HepG2 (cell line): ENCODE results near the gene SPAG9. TPM values are rescaled to one million over a fixed set of nuclear protein-coding genes. Genes with fewer than 3 reads are reported as not detected.

Source experiments
- ARID3A ChIP-seq: IDR thresholded peaks from 2 replicates; pipeline ENCODE4 v1.6.1; 2012; ENCODE audit warnings: low read depth, low read length, improper control_type of control experiment
- DNMT1 ChIP-seq: sonication (generic); formaldehyde crosslinking; IDR thresholded peaks from 2 replicates; pipeline ENCODE4 v1.5.1; 2020; ENCODE audit warnings: mild to moderate bottlenecking, missing genetic modification reagents
- ESRRA ChIP-seq: sonication (generic); formaldehyde crosslinking; IDR thresholded peaks from 2 replicates; pipeline ENCODE4 v1.5.1; 2020; ENCODE audit warnings: mild to moderate bottlenecking, low read depth, missing genetic modification reagents
- FOXA1 ChIP-seq, 2 experiments: fragments of 450-650 bp in 1 of 2; sonication (generic) in 1 of 2; formaldehyde crosslinking in 1 of 2; IDR thresholded peaks; 2 replicates each; pipeline versions ENCODE4 v1.4.0 to v1.6.1; 2016 to 2020; ENCODE audit warnings: missing genetic modification reagents in 1 of 2
- MATR3 ChIP-seq: sonication (generic); formaldehyde crosslinking; IDR thresholded peaks from 2 replicates; pipeline ENCODE4 v1.4.0; 2020; ENCODE audit warnings: missing genetic modification reagents
- POLR2AphosphoS5 ChIP-seq: IDR thresholded peaks from 2 replicates; pipeline ENCODE4 v1.6.1; 2012; ENCODE audit warnings: low read depth, low read length
- RERE ChIP-seq: IDR thresholded peaks from 2 replicates; pipeline ENCODE4 v1.6.1; 2016; ENCODE audit warnings: low read depth, missing genetic modification reagents, missing compliant biosample characterization
- RXRA ChIP-seq: sonication (generic); formaldehyde crosslinking; IDR thresholded peaks from 2 replicates; pipeline ENCODE4 v1.5.1; 2020; ENCODE audit warnings: missing genetic modification reagents
- ZNF224 ChIP-seq: sonication (generic); formaldehyde crosslinking; IDR thresholded peaks from 2 replicates; pipeline ENCODE4 v1.5.0; 2020; ENCODE audit warnings: mild to moderate bottlenecking, missing genetic modification reagents
- ZNF274 ChIP-seq: sonication (generic); formaldehyde crosslinking; IDR thresholded peaks from 2 replicates; pipeline ENCODE4 v1.5.1; 2020; ENCODE audit warnings: mild to moderate bottlenecking, missing genetic modification reagents
- ZNF562 ChIP-seq: sonication (generic); formaldehyde crosslinking; IDR thresholded peaks from 2 replicates; pipeline ENCODE4 v1.8.0; 2022; ENCODE audit warnings: missing genetic modification reagents, borderline replicate concordance
- ZNF775 ChIP-seq: sonication (generic); formaldehyde crosslinking; IDR thresholded peaks from 2 replicates; pipeline ENCODE4 v1.4.0; 2020; ENCODE audit warnings: missing genetic modification reagents, mild to moderate bottlenecking, moderate library complexity, borderline replicate concordance
- polyA plus RNA-seq, 8 experiments: library from polyadenylated mRNA; depleted of rRNA in 3 of 8; stranded (reverse) in 7 of 8; unstranded in 1 of 8; fragments of >200 nt; fragmentation: Illumina TruSeq in 4 of 8; extraction: Trizol in 4 of 8; gene quantifications; 2 replicates each; pipeline versions ENCODE4 v1.2.1 to v1.2.3, GENCODE V29; 2011 to 2016; ENCODE audit warnings: low read depth in 4 of 8, missing spikeins in 1 of 8, mixed read lengths in 1 of 8; ENCODE audit not compliant: insufficient read depth in 1 of 8
- total RNA-seq, 5 experiments: library from RNA; depleted of rRNA; stranded (reverse); fragments of >200 nt; fragmentation: Illumina TruSeq; extraction: Trizol; gene quantifications; 2 replicates each; pipeline ENCODE4 v1.2.3, GENCODE V29; 2016; ENCODE audit warnings: low read depth in 1 of 5
- TF ChIP-seq, protein P1 (sequence below): sonication (generic); formaldehyde crosslinking; IDR thresholded peaks from 2 replicates; pipeline ENCODE4 v1.5.1; 2020; ENCODE audit warnings: mild to moderate bottlenecking, missing genetic modification reagents
- TF ChIP-seq, protein P2 (sequence below): sonication (generic); formaldehyde crosslinking; IDR thresholded peaks from 2 replicates; pipeline ENCODE4 v1.4.0; 2020; ENCODE audit warnings: missing genetic modification reagents
- TF ChIP-seq, protein P3 (sequence below), 2 experiments: fragments of 450-650 bp in 1 of 2; sonication (generic) in 1 of 2; formaldehyde crosslinking; IDR thresholded peaks; 2 replicates each; pipeline versions ENCODE4 v1.5.0 to v1.8.0; 2020 to 2022; ENCODE audit warnings: mild to moderate bottlenecking in 1 of 2, missing genetic modification reagents in 1 of 2

Gene SPAG9
- total and polyA plus RNA-seq, 2 of the 13 experiments (the other 11 are each of a cell fraction or from before 2014, with no cell fraction given): 43.2 to 78.6 TPM

DNA sequence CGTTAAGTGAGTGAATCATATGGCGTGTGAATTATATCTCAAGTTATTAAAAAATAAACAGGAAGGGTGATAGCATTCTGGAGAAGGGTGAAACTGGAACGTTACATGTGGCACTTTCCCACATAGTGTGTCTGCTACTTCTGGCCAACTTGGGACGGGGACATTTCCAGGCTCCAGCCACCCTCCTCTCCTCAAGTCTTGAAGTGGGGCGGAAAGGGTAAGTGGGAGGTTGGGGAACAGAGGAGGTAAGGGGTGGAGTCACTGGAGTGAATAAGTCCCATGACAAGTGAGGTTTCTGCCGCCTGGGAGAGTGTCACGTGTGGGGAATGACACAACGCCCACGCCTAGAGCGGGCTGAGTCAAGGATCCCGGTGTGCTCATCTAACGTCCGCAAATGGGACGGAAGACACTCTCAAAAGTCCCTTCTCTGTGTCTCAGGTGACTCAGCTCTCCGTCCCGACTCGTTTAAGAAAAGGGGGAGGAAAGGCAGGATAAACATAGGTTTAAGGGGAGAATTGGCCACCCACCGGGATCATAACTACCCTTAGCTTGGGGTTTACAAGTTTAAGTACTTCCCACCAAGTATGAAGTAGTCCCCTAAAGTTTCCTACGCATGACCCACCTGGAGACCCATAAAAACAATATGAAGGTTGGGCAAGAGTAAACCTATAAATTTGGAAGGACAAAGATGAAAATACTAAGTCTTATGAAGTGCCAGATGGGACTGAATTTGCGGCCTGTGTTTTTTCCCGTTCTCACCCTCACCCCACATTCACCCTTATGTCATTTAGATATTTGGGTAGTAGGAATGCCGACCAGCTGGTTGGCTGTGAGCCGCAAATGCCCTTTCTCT, 1.2 kb upstream of the SPAG9 start (continued):
- no peak for TF ChIP-seq ZNF274 (CRISPR knock-in tag)
- no peak for TF ChIP-seq ZNF224 (CRISPR knock-in tag)
- peak; percentile 49; the same call in 1 of the 2 replicates for TF ChIP-seq RERE (CRISPR knock-in tag)
- TF ChIP-seq, protein P1, sequence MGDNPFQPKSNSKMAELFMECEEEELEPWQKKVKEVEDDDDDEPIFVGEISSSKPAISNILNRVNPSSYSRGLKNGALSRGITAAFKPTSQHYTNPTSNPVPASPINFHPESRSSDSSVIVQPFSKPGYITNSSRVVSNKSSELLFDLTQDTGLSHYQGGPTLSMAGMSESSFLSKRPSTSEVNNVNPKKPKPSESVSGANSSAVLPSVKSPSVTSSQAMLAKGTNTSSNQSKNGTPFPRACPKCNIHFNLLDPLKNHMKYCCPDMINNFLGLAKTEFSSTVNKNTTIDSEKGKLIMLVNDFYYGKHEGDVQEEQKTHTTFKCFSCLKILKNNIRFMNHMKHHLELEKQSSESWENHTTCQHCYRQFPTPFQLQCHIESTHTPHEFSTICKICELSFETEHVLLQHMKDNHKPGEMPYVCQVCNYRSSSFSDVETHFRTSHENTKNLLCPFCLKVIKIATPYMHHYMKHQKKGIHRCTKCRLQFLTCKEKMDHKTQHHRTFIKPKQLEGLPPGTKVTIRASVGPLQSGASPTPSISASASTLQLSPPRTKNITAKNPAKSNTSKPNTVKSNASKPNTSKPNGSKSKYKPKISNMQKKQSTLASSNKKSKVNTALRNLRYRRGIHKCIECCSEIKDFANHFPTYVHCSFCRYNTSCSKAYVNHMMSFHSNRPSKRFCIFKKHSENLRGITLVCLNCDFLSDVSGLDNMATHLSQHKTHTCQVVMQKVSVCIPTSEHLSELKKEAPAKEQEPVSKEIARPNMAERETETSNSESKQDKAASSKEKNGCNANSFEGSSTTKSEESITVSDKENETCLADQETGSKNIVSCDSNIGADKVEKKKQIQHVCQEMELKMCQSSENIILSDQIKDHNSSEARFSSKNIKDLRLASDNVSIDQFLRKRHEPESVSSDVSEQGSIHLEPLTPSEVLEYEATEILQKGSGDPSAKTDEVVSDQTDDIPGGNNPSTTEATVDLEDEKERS: peak; percentile 54; the same call in 1 of the 2 replicates
- no peak for TF ChIP-seq ZNF562 (CRISPR knock-in tag)
- TF ChIP-seq ESRRA (CRISPR knock-in tag): no peak
- TF ChIP-seq ARID3A: no peak
- no peak for TF ChIP-seq MATR3
- peak; percentile 69 for TF ChIP-seq POLR2AphosphoS5
- no peak for TF ChIP-seq FOXA1 (IDR thresholded peaks at IDR 0.05)
- TF ChIP-seq FOXA1 (CRISPR knock-in tag; IDR thresholded peaks at IDR 0.05): 0 out of 2 replicates have a peak, but pooled peaks have one; percentile 24
- TF ChIP-seq, protein P2, sequence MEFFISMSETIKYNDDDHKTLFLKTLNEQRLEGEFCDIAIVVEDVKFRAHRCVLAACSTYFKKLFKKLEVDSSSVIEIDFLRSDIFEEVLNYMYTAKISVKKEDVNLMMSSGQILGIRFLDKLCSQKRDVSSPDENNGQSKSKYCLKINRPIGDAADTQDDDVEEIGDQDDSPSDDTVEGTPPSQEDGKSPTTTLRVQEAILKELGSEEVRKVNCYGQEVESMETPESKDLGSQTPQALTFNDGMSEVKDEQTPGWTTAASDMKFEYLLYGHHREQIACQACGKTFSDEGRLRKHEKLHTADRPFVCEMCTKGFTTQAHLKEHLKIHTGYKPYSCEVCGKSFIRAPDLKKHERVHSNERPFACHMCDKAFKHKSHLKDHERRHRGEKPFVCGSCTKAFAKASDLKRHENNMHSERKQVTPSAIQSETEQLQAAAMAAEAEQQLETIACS: no peak
- TF ChIP-seq RXRA (CRISPR knock-in tag): 0 out of 2 replicates have a peak, but pooled peaks have one; percentile 28
- TF ChIP-seq, protein P3, sequence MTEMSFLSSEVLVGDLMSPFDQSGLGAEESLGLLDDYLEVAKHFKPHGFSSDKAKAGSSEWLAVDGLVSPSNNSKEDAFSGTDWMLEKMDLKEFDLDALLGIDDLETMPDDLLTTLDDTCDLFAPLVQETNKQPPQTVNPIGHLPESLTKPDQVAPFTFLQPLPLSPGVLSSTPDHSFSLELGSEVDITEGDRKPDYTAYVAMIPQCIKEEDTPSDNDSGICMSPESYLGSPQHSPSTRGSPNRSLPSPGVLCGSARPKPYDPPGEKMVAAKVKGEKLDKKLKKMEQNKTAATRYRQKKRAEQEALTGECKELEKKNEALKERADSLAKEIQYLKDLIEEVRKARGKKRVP (CRISPR knock-in tag; IDR thresholded peaks at IDR 0.05): no peak
- TF ChIP-seq DNMT1 (CRISPR knock-in tag): no peak
- no peak for TF ChIP-seq ZNF775 (CRISPR knock-in tag)
